GM12873 (cell line): ENCODE measurements around the gene SLC6A1.

ENCODE experiments used
- TF ChIP-seq, protein P1 (sequence below): IDR thresholded peaks from 2 replicates; pipeline ENCODE4 v1.5.1; 2012; ENCODE audit warnings: low read depth, mild to moderate bottlenecking, moderate library complexity, low read length, control low read depth; ENCODE audit not compliant: insufficient read depth; ENCODE audit errors: missing control alignments

The SLC6A1 gene

GRCh38 chr3:11045536-11045935, 53.0 kb downstream of the SLC6A1 start:
- TF ChIP-seq, protein P1, sequence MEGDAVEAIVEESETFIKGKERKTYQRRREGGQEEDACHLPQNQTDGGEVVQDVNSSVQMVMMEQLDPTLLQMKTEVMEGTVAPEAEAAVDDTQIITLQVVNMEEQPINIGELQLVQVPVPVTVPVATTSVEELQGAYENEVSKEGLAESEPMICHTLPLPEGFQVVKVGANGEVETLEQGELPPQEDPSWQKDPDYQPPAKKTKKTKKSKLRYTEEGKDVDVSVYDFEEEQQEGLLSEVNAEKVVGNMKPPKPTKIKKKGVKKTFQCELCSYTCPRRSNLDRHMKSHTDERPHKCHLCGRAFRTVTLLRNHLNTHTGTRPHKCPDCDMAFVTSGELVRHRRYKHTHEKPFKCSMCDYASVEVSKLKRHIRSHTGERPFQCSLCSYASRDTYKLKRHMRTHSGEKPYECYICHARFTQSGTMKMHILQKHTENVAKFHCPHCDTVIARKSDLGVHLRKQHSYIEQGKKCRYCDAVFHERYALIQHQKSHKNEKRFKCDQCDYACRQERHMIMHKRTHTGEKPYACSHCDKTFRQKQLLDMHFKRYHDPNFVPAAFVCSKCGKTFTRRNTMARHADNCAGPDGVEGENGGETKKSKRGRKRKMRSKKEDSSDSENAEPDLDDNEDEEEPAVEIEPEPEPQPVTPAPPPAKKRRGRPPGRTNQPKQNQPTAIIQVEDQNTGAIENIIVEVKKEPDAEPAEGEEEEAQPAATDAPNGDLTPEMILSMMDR = no peak

GRCh38 chr3:11047500-11047899, 55.0 kb downstream of the SLC6A1 start:
- TF ChIP-seq, protein P1 = no peak

- TF ChIP-seq, protein P1 = no peak
Measured at GRCh38 chr3:11050666-11051323, 58.2 kb downstream of the SLC6A1 start.

DNA sequence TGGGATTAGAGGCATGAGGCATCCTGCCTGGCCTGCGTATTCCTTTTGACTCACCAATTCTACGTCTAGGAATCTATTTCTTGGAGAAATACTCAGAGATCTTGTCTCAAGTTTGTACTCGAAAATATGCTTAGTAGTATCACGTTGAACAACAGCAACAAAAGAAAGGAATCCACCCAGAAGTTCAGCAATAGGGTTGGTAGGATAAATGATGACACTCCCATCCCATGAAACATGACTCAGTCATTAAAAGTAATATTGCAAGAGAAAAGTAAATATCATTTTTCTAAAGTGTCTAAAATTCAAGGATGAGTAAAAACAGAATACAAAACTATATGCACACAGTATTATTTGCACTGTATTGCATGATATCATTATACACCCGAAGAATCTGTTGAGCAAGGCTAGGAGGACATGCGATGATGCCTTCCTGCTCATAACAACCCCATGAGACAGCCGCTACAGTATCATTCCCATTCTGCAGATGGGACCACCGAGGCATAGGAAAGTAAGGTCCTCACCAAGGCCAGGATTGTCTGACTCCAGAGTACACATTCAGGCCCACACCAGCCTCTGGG, 61.5 kb downstream of the SLC6A1 start:
- TF ChIP-seq, protein P1 = no peak

GRCh38 chr3:11054739-11055438, 62.3 kb downstream of the SLC6A1 start:
- TF ChIP-seq, protein P1 = no peak

DNA sequence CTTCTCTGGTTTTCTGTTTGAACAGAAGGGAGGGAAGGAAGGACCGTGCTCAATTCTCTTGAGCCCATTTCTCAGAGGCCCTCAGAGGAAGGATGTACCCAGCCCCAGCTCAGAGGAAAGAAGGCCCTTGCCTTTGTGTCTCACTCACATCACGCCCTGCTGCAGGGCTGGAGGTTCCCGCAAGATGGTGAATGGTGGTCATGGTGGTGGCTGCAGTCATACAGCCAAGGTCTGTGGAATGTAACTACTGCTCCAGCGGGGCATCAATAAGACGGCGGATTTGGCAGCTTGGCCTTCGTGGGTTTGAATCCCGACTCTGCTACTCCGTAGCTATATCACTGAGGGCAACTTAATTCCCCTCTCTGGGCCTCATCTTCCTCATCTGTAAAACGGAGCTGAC, 62.9 kb downstream of the SLC6A1 start:
- TF ChIP-seq, protein P1 = no peak

- TF ChIP-seq, protein P1 = no peak
Measured at GRCh38 chr3:11056531-11057050, 64.0 kb downstream of the SLC6A1 start.
